GM21390 (cell line): ENCODE measurements around the gene NF1.
"Not testable (repeated sequence)": the region's sequence is repeated elsewhere in the genome, so short reads cannot be mapped to it uniquely, and the experiment has no call there.

Source experiments
- ATAC-seq: cut with Tn5 transposase; IDR thresholded peaks from one replicate; pipeline ENCODE4 v1.9.1; 2021; ENCODE audit not compliant: unreplicated experiment

The NF1 gene

GRCh38 chr17:31378638-31379037, 283.9 kb downstream of the NF1 start:
- ATAC-seq = no peak

DNA sequence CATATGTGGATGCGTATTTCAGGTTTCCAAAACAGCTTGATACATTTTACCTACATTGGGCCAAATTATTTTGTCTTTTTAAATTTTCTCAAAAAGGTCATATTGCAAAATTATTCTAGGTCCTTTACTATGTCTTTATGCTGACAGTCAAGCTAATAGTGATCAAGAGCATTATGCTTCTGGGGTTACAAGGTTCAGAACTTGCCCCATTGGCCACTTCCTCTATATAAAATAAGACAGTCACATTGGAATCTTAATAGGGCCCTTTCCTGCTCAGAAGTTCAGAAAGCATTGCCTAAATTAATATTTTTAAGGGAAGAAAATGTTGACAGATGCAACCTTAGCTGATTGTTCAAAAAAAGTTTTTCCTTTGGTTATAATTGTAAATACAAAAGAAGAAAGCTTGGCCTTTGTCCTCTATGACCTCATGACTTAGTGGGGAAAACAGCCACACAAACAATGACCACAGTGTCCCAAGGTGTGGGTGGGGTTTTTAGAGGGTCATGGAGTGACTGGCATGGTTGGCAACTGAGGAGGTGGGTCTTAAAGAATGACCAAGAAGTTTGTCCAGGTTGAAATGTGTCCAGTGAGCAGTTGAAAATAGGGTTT, 284.9 kb downstream of the NF1 start:
- ATAC-seq = no peak

GRCh38 chr17:31381165-31381668, 286.4 kb downstream of the NF1 start:
- ATAC-seq = no peak

DNA sequence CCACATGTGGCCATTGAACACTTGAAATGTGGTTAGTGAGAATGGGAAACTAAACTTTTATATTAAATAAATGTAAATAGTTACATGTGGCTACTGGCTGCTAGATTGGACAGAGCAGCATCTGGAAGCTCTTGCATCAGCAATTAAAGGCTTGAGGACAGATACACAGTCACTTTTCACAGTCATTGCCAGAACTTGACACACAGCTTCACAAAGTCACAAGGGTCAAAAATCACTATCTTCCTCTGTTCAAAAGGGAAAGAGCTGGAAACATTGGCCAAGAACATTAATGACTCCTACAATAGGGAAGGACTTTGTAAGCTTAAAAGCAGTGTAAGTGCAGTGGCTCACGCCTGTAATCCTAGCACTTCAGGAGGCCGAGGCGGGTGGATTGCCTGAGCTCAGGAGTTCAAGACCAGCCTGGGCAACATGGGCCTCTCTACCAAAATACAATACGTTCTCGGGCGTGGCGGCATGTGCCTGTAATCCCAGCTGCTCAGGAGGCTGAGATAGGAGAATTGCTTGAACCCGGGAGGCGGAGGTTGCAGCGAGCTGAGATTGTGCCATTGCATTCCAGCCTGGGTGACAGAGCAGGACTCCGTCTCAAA, 288.0 kb downstream of the NF1 start:
- ATAC-seq = not testable (repeated sequence)

DNA sequence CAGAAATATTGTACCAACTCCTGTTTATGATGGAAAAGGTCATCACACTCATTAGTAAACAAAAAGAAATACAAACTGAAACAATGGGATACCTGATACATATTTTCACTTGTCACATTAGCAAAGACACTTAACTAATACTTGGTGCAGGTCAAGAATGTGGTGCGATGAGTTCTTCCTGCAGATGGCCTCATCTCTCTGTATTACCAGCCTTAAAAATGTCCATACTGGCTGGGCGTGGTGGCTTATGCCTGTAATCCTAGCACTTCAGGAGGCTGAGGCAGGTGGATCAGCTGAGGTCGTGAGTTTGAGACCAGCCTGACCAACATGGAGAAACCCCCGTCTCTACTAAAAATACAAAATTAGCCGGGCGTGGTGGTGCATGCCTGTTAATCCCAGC, 288.7 kb downstream of the NF1 start:
- not testable (repeated sequence) for ATAC-seq

DNA sequence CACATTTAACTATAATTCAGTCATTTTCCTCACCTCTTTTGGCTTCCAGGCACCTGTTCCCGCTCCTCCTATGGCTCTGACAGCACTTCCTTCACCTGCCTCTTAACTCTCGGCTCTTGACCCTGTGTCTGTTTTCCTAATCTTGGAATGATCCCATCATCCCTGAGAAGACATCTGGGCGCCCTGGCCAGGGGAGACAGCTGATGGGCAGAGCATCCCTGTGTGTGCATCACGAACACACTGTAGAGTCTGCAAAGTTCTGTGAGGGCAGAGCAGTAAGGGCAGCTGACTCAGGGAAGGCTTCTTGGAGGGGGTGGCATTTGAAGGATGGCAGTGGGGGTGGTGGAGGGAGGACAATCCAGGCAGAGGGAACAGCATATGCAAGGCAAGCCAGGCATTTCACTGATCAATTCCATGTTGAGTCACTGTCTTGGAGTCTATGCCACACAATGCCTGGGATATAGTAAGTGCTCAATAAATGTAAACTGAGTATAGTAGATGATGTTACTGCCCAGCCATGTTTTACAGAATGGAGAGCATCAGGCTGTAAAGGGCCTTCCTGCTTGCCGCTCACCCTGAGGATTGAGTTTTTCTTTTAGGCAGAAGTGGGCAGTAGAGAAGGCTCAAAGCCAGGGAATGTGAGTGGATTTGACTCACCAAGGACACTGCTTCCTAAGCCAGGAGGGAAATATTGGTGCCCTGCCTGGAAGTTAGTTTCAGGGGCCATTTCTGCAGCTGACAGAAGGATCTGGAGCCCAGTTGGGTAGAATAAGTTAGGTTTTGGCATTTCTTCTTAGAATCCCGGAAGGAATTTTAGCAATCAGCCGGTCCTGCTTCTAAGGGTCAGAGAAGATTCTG, 290.9 kb downstream of the NF1 start:
- ATAC-seq = no peak

GRCh38 chr17:31386542-31387075, 291.8 kb downstream of the NF1 start:
- ATAC-seq = no peak

DNA sequence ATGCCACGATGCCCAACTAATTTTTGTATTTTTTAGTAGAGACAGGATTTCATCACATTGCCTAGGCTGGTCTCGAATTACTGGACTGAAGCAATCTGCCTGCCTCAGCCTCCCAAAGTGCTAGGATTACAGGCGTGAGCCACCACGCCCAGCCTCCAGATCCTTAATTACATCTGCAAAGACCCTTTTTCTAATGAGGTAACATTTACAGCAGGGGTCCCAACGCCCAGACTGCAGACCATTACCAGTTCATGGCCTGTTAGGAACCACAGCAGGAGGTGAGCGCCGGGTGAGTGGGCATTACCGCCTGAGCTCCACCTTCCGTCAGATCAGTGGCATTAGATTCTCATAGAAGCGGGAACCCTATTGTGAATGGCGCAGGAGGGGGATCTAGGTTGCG, 292.7 kb downstream of the NF1 start:
- ATAC-seq = no peak

DNA sequence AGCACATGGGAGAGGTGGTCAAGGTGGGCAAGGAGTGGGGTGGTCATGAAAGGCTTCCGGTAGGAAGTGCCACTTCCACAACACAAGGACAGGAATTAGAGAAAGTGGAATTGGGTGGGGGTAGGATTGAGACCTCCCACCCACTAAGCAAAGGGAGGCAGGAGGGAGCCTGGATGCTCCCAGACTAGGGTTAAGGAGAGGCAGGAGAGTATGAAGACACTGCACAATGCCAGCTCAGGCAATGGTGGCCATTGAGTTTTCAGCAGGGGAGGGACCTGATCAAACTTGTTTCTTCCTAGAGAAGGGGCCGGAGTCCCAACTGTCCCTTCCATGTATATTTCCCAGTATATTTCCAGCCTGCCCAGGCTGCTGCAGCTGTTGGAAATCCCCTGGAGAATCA, 293.6 kb downstream of the NF1 start:
- no peak for ATAC-seq

DNA sequence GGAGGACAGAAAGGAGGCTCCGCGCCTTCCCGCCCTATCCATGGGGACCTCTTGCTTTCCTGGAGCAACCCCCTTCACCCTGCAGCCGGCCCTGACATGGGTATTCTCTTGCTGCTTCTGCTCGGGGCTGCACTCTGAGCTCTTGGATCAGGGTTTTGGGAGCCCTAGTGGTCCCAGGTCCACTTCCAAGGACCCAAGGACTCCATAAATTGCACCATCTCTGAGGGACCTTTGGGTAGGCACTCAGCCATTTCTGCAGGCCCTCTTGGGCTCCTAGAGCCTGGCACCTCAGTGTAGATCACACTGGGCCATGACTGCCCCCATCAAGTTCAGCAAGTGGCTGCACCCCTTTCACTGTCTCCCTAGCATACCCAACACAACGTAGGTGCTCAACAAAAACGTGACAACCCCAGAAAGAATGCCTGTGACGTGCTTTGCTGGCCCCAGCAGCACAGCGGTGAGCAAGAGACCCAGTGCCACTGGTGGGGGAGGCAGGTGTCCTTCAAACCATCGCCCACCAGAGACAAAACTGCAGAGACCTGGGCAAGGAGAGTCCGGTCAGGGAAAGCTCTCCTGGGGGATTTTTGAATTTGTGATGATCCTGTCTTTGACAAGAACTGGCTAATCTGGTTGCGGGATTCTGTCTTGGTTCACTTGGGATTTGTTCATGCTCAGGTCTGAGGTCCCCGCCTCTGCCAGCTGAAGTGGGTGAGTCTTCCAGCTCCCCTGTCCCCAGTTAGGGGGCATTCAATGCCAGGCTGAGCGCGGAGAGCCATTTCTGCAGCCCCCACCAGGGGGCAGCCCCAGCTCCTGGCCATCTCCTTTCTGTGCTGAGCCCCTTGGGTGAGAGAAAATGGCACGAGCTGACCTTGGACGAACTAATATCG, 294.2 kb downstream of the NF1 start:
- no peak for ATAC-seq

DNA sequence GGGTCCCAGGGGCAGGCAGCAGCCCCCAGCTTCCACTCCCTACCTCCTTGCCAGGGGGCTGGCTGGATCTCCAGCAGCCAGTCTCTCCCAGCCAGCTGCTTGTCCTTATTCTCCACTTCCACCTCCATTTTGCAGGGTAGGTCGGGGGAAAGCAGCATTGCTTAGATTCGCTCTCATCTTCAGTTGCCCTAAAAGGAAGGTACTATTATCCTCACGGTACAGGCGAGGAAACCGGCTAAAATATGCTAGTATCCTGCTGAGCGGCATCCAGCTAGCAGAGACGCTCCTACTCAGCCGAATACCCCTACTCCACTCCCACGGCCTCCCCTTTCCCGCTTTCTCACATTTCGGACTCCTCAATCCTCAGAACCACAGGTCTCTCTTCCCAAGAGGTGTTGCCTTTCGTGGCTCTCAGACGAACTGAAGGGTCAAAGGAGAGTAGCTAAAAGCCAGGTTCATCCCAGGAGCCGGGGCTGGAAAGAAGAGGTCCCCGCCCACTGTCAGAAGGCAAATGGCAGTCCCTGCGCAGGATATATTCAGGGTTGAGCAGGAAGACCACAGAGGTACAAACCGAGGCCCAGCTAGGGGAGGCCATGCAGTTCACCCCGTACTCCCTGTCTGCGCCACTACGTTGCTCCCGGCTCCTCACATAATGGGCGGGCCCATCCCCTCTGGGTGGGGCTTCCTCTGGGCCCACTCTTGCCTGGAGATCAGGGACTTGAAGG, 295.0 kb downstream of the NF1 start:
- no peak for ATAC-seq

DNA sequence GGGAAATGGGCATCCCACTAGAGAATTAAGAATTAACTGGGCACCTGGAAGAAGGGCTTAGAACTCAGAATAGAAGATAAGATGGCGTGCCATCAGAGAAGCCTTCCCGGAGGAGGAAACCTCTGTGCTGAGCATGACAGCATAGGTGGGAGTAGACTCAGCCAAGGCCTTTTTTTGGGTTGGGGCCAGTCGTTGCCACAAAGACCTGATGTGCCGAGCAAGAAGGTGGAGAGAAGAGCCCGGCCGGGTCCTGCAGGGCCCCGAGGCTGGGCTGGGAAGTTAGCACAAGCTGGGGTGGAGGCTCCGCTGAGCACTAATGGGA, 295.6 kb downstream of the NF1 start:
- no peak for ATAC-seq

DNA sequence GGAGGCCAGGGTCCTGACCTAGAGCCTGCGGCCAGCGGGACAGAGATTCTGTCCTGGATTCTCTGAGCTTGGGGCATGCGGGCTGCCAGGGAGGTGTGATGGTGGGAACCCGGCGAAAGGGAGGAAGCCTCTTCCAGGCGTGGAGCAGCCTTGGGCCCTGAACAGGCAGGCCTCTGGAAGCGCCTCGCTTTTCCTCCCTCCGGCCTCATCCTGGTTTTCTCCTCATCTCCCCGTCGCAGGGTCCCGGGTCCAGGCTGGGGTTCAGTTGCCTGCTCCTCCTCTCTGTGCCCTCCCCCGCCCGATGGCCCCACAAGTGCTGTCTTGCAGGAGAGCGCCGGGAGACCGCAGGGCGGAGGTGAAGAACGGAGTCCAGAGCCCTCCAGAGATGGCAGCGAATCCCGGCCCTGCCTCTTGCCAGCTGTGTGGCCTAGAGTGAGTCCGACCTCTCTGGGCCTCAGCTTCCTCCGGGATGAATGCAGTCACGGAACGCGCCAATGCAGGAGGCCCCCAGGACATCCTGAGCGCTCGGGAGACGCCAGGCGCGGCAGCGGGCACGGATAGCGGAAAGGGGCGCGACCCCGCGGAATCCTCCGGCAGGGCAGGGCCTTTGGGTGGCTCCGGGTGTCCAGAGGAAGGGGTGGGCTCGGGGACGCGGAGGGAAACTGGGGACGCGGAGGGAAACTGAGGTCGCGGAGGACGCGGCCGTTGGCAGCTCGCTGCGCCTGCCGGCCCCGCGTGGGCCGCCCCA, 296.1 kb downstream of the NF1 start:
- ATAC-seq = no peak

- no peak for ATAC-seq
Measured at GRCh38 chr17:31391496-31391949, 296.7 kb downstream of the NF1 start, which contains the start of gene RAB11FIP4. Gene RAB11FIP4 (plus strand): TSS chr17:31391675. CDS start chr17:31391853, 178 bp downstream.

DNA sequence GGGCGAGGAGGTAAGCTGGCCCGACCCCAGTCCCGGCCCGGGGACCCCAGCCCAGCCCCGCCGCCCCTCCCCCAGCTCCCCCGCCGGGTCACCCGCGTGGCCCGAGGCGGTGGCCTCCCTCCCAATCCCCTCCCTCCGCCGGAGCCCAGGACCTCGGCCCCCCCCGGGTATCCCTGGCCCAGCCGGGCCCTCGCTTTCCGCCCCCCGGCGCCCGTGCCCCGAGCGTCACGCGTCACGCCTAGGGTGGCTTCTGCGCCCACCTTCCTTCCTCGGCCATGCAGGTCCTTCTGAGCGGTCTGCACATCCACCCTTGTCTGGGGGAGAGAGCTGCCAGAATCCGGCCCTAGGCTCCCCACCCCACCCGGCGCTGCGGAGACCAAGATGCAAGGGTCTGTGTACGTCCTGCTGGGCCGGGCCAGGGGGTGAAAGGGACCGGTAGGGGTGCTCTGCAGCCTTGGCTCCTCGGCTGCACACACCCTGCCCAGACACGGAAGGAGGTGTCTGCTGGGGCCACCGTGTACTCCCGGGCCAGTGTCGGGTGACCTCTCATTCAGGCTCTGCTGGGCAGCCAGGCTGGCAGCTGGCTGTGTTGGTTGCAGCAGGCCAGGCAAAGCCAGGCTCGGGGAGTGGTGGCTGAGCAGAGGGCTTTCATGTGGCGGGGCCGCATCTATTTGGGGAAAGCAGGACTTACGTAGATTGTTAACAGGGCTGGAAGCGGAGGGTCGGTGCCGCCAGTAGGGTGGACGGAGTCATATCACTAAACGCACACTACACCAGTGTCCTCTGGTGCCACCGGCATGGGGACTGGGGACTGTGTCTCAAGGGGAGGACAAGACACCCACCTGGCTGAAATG, 297.5 kb downstream of the NF1 start:
- no peak for ATAC-seq

DNA sequence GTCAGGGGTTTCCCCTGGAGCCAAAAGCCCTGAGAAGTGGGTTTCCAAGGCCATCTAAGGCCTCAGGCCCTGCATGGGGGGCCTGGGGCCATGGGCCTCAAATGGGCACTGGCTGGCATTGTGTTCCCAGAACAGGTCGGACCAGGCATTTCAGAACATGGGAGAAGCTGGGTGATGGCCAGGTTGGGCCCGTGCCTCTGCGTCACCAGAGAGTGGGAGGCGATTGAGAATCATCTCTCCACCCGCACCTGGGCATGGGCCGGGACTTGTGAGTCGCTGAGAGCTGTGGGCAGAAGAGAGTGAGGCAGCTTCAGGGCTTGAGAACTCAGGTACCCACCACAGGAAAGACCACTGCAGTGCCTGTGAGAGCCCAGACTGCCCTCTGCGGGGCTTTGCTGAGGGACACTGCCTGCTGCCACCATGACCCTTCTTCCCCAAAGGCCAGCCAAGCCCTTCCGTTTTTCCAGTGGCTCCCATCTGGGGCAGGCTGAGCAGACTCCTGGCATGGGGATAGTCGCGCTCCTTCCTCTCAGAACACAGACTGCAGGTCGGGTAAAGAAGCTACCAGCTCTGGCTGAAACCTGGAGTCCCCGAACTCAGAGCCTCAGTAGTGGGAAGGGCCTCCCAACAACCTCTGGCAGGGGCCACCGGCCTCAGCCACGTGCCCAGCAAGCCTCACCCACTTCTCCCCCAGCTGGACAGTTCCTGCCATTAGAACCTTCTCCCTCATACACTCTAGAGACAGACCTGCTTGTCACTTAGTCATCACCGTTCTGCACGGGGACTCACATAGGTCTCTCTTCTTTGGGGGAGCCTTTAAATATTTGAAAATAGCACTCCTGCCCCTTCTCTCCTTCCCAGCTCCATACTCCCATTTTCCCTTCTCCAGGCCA, 298.3 kb downstream of the NF1 start:
- no peak for ATAC-seq

GRCh38 chr17:31393749-31394146, 299.0 kb downstream of the NF1 start:
- ATAC-seq = no peak
